ENCODE measurements around the gene TRIM21. TPM values are rescaled to one million over a fixed set of nuclear protein-coding genes. Genes with fewer than 3 reads are reported as not detected.
A peak's percentile ranks its signal among the peaks of the same experiment; 100 is the strongest.

Gene TRIM21
- total and polyA plus RNA-seq, 9 of the 15 experiments (the other 6 are each of a cell fraction or from before 2014, with no cell fraction given) = 9.2 to 21.1 (median 10.8) TPM

- TF ChIP-seq MGA (IDR thresholded peaks at IDR 0.05) (no peak), ZNF263 (CRISPR knock-in tag; IDR thresholded peaks at IDR 0.05; ENCODE audit: borderline replicate concordance) (peak; percentile 100), ZNF583 (CRISPR knock-in tag; IDR thresholded peaks at IDR 0.05) (no peak), NCOA4 (IDR thresholded peaks at IDR 0.05; ENCODE audit: partially characterized antibody) (no peak), ZNF121 (CRISPR knock-in tag; conservative IDR thresholded peaks at IDR 0.05) (no peak), YY1 (IDR thresholded peaks at IDR 0.05; ENCODE audit: borderline replicate concordance in 1 of 3, control insufficient read depth in 1 of 3, extremely low read depth in 1 of 3, insufficient read depth in 3 of 3, insufficient read length in 1 of 3, insufficient replicate concordance in 2 of 3, low read depth in 1 of 3, low read length in 2 of 3) (no peak), ESRRA (IDR thresholded peaks at IDR 0.05; ENCODE audit: borderline replicate concordance, low read depth) (no peak), ZFP30 (CRISPR knock-in tag; IDR thresholded peaks at IDR 0.05; ENCODE audit: borderline replicate concordance) (no peak), CBFA2T2 (conservative IDR thresholded peaks at IDR 0.05) (no peak), SNRNP70 (optimal IDR thresholded peaks at IDR 0.05; ENCODE audit: low read depth, low read length) (no peak), GMEB1 (CRISPR knock-in tag; IDR thresholded peaks at IDR 0.05) (no peak), GABPA (tag; conservative IDR thresholded peaks at IDR 0.05; ENCODE audit: low read depth) (peak; percentile 66), ZNF3 (CRISPR knock-in tag; IDR thresholded peaks at IDR 0.05) (no peak)
Observed at GRCh38 chr11:4393209-4393857, at the start of gene TRIM21 (continued).
